Adipocyte (in vitro differentiated cells): ENCODE measurements around the gene RSRC1.
A peak's percentile ranks its signal among the peaks of the same experiment; 100 is the strongest.
"Not testable (repeated sequence)": the region's sequence is repeated elsewhere in the genome, so short reads cannot be mapped to it uniquely, and the experiment has no call there.

Experiments
- DNase-seq: peaks from one replicate; pipeline ENCODE4 v3.0.0-alpha.2; 2015; ENCODE audit warnings: low read depth
- H3K27me3 ChIP-seq: replicated peaks from 2 replicates; pipeline ENCODE4 v1.7.0; 2013; ENCODE audit warnings: mild to moderate bottlenecking, low read length, moderate library complexity; ENCODE audit not compliant: control insufficient read depth, insufficient read depth
- H3K36me3 ChIP-seq: 2 replicates; pipeline ENCODE4 v1.7.0; 2013; ENCODE audit warnings: low read length, mild to moderate bottlenecking, moderate library complexity; ENCODE audit not compliant: control insufficient read depth, insufficient read depth, severe bottlenecking
- H3K4me1 ChIP-seq: 2 replicates; pipeline ENCODE4 v1.7.0; 2013; ENCODE audit warnings: mild to moderate bottlenecking, low read length, moderate library complexity; ENCODE audit not compliant: control insufficient read depth, insufficient read depth
- H3K4me3 ChIP-seq: 2 replicates; pipeline ENCODE4 v1.7.0; 2013; ENCODE audit warnings: mild to moderate bottlenecking, low read length, moderate library complexity
- H3K9ac ChIP-seq: 2 replicates; pipeline ENCODE4 v1.7.0; 2013; ENCODE audit warnings: mild to moderate bottlenecking, low read length, moderate library complexity
- H3K9me3 ChIP-seq: 2 replicates; pipeline ENCODE4 v1.7.0; 2013; ENCODE audit warnings: mild to moderate bottlenecking, low read length, moderate library complexity; ENCODE audit not compliant: control insufficient read depth

The RSRC1 gene

GRCh38 chr3:158278187-158278586, 168.3 kb downstream of the RSRC1 start:
- peaks cover 7% of the 10 kb centered on the region for H3K36me3 ChIP-seq

GRCh38 chr3:158279609-158280008, 169.7 kb downstream of the RSRC1 start:
- Histone ChIP-seq H3K36me3 (peaks cover 7% of the 10 kb centered on the region), H3K9me3 (no peaks in the 10 kb centered on the region), H3K4me1 (no peaks in the 10 kb centered on the region), H3K9ac (no peak overlapping the region), H3K4me3 (no peak overlapping the region), H3K27me3 (no peaks in the 10 kb centered on the region)
- no peak for DNase-seq

More at GRCh38 chr3:158278187-158278586, 168.3 kb downstream of the RSRC1 start:
- Histone ChIP-seq H3K4me1 (no peaks in the 10 kb centered on the region), H3K27me3 (no peaks in the 10 kb centered on the region), H3K9ac (no peak overlapping the region), H3K9me3 (no peaks in the 10 kb centered on the region), H3K4me3 (no peak overlapping the region)
- no peak for DNase-seq

GRCh38 chr3:158295771-158296170, 185.9 kb downstream of the RSRC1 start:
- DNase-seq: no peak
- no peaks in the 10 kb centered on the region for H3K4me1 ChIP-seq
- no peak overlapping the region for H3K4me3 ChIP-seq
- H3K9ac ChIP-seq: no peak overlapping the region
- H3K27me3 ChIP-seq: no peaks in the 10 kb centered on the region
- H3K36me3 ChIP-seq: no peaks in the 10 kb centered on the region
- no peaks in the 10 kb centered on the region for H3K9me3 ChIP-seq

GRCh38 chr3:158297940-158298339, 188.1 kb downstream of the RSRC1 start:
- Histone ChIP-seq H3K27me3 (no peaks in the 10 kb centered on the region), H3K4me1 (no peaks in the 10 kb centered on the region), H3K36me3 (no peaks in the 10 kb centered on the region), H3K9me3 (no peaks in the 10 kb centered on the region), H3K9ac (no peak overlapping the region), H3K4me3 (no peak overlapping the region)
- DNase-seq: no peak

- no peak for DNase-seq
- Histone ChIP-seq H3K4me3 (no peak overlapping the region), H3K27me3 (no peaks in the 10 kb centered on the region), H3K4me1 (no peaks in the 10 kb centered on the region), H3K9ac (no peak overlapping the region), H3K36me3 (no peaks in the 10 kb centered on the region), H3K9me3 (no peaks in the 10 kb centered on the region)
Observed at GRCh38 chr3:158308236-158308928, 198.5 kb downstream of the RSRC1 start.

GRCh38 chr3:158312560-158313141, 202.8 kb downstream of the RSRC1 start:
- Histone ChIP-seq H3K27me3 (no peaks in the 10 kb centered on the region), H3K9ac (no peak overlapping the region), H3K36me3 (no peaks in the 10 kb centered on the region), H3K4me3 (no peak overlapping the region), H3K4me1 (no peaks in the 10 kb centered on the region), H3K9me3 (no peaks in the 10 kb centered on the region)
- no peak for DNase-seq

GRCh38 chr3:158313338-158313927, 203.5 kb downstream of the RSRC1 start:
- H3K27me3 ChIP-seq: no peaks in the 10 kb centered on the region
- H3K4me1 ChIP-seq: no peaks in the 10 kb centered on the region
- peak; percentile 49 for DNase-seq
- no peak overlapping the region for H3K4me3 ChIP-seq
- no peak overlapping the region for H3K9ac ChIP-seq
- H3K36me3 ChIP-seq: no peaks in the 10 kb centered on the region
- no peaks in the 10 kb centered on the region for H3K9me3 ChIP-seq

- DNase-seq: no peak
- H3K4me1 ChIP-seq: no peaks in the 10 kb centered on the region
- H3K9me3 ChIP-seq: no peaks in the 10 kb centered on the region
- H3K27me3 ChIP-seq: no peaks in the 10 kb centered on the region
- H3K9ac ChIP-seq: no peak overlapping the region
- H3K36me3 ChIP-seq: peaks cover 2% of the 10 kb centered on the region
- H3K4me3 ChIP-seq: no peak overlapping the region
Observed at GRCh38 chr3:158314426-158315357, 204.8 kb downstream of the RSRC1 start.

GRCh38 chr3:158329696-158330441, 220.0 kb downstream of the RSRC1 start:
- peak overlapping the region; percentile 73 for H3K4me3 ChIP-seq
- not testable (repeated sequence) for H3K36me3 ChIP-seq
- DNase-seq: peak; percentile 0

GRCh38 chr3:158330870-158331269, 221.0 kb downstream of the RSRC1 start:
- H3K27me3 ChIP-seq: no peaks in the 10 kb centered on the region
- H3K4me1 ChIP-seq: no peaks in the 10 kb centered on the region
- no peaks in the 10 kb centered on the region for H3K9me3 ChIP-seq
- no peaks in the 10 kb centered on the region for H3K36me3 ChIP-seq
- DNase-seq: no peak
- H3K9ac ChIP-seq: no peak overlapping the region
- H3K4me3 ChIP-seq: no peak overlapping the region

More at GRCh38 chr3:158329696-158330441, 220.0 kb downstream of the RSRC1 start:
- H3K9me3 ChIP-seq, H3K9ac ChIP-seq, H3K27me3 ChIP-seq, H3K4me1 ChIP-seq: not testable (repeated sequence)
